ENCODE data around the gene PDLIM5. TPM values are rescaled to one million over a fixed set of nuclear protein-coding genes. Genes with fewer than 3 reads are reported as not detected.

Gene PDLIM5
- total RNA-seq, 1 donor from 2014 or later, result 311 TPM

GRCh38 chr4:94527556-94528233 lies 76.0 kb downstream of the PDLIM5 start:
- Histone ChIP-seq H3K9me3 (ENCODE audit: control insufficient read depth in 3 of 3, low read length in 3 of 3) (no peaks in the 10 kb centered on the region), H3K27ac (ENCODE audit: low read depth, low read length) (peak overlapping the region; percentile 22), H3K9ac (ENCODE audit: low read depth in 1 of 3, low read length in 3 of 3) (no peak overlapping the region), H3K36me3 (ENCODE audit: control insufficient read depth in 3 of 3, insufficient read depth in 3 of 3, low read length in 3 of 3) (peaks cover 0 to 9% (median 2%) of the 10 kb centered on the region in 3 donors), H3K4me1 (ENCODE audit: control insufficient read depth in 3 of 3, insufficient read depth in 3 of 3, low read length in 3 of 3) (peaks cover 45 to 49% (median 48%) of the 10 kb centered on the region in 3 donors), H3K4me3 (ENCODE audit: low read length in 3 of 3) (no peak overlapping the region), H3K27me3 (ENCODE audit: control insufficient read depth in 3 of 3, insufficient read depth in 3 of 3, low read length in 3 of 3) (no peaks in the 10 kb centered on the region)

- H3K4me3 ChIP-seq (ENCODE audit: low read length in 3 of 3), result peak overlapping the region in 1 of 3 donors; percentile 4
- H3K36me3 ChIP-seq (ENCODE audit: control insufficient read depth in 3 of 3, insufficient read depth in 3 of 3, low read length in 3 of 3), result peaks cover 0 to 7% (median 2%) of the 10 kb centered on the region in 3 donors
- no peak overlapping the region for H3K9ac ChIP-seq (ENCODE audit: low read depth in 1 of 3, low read length in 3 of 3)
- peak overlapping the region; percentile 28 for H3K27ac ChIP-seq (ENCODE audit: low read depth, low read length)
- H3K27me3 ChIP-seq (ENCODE audit: control insufficient read depth in 3 of 3, insufficient read depth in 3 of 3, low read length in 3 of 3), result no peaks in the 10 kb centered on the region
- peaks cover 49 to 54% (median 51%) of the 10 kb centered on the region in 3 donors for H3K4me1 ChIP-seq (ENCODE audit: control insufficient read depth in 3 of 3, insufficient read depth in 3 of 3, low read length in 3 of 3)
- no peaks in the 10 kb centered on the region for H3K9me3 ChIP-seq (ENCODE audit: control insufficient read depth in 3 of 3, low read length in 3 of 3)
Observed at GRCh38 chr4:94528792-94529451, 77.2 kb downstream of the PDLIM5 start.

- Histone ChIP-seq H3K9ac (ENCODE audit: low read depth in 1 of 3, low read length in 3 of 3) (no peak overlapping the region), H3K4me3 (ENCODE audit: low read length in 3 of 3) (no peak overlapping the region), H3K9me3 (ENCODE audit: control insufficient read depth in 3 of 3, low read length in 3 of 3) (no peaks in the 10 kb centered on the region), H3K27me3 (ENCODE audit: control insufficient read depth in 3 of 3, insufficient read depth in 3 of 3, low read length in 3 of 3) (no peaks in the 10 kb centered on the region), H3K27ac (ENCODE audit: low read depth, low read length) (peak overlapping the region; percentile 19), H3K36me3 (ENCODE audit: control insufficient read depth in 3 of 3, insufficient read depth in 3 of 3, low read length in 3 of 3) (peaks cover 0 to 7% (median 2%) of the 10 kb centered on the region in 3 donors), H3K4me1 (ENCODE audit: control insufficient read depth in 3 of 3, insufficient read depth in 3 of 3, low read length in 3 of 3) (peaks cover 54 to 59% (median 56%) of the 10 kb centered on the region in 3 donors)
Observed at GRCh38 chr4:94530073-94530472, 78.3 kb downstream of the PDLIM5 start.

GRCh38 chr4:94531991-94532789 lies 80.4 kb downstream of the PDLIM5 start:
- Histone ChIP-seq H3K4me3 (ENCODE audit: low read length in 3 of 3) (no peak overlapping the region), H3K27ac (ENCODE audit: low read depth, low read length) (peak overlapping the region; percentile 32), H3K9ac (ENCODE audit: low read depth in 1 of 3, low read length in 3 of 3) (no peak overlapping the region), H3K4me1 (ENCODE audit: control insufficient read depth in 3 of 3, insufficient read depth in 3 of 3, low read length in 3 of 3) (peaks cover 69 to 73% (median 72%) of the 10 kb centered on the region in 3 donors), H3K27me3 (ENCODE audit: control insufficient read depth in 3 of 3, insufficient read depth in 3 of 3, low read length in 3 of 3) (no peaks in the 10 kb centered on the region), H3K9me3 (ENCODE audit: control insufficient read depth in 3 of 3, low read length in 3 of 3) (no peaks in the 10 kb centered on the region), H3K36me3 (ENCODE audit: control insufficient read depth in 3 of 3, insufficient read depth in 3 of 3, low read length in 3 of 3) (peaks cover 0 to 7% (median under 1%) of the 10 kb centered on the region in 3 donors)

GRCh38 chr4:94533405-94534223 lies 81.9 kb downstream of the PDLIM5 start:
- no peak overlapping the region for H3K27ac ChIP-seq (ENCODE audit: low read depth, low read length)
- H3K4me3 ChIP-seq (ENCODE audit: low read length in 3 of 3), result no peak overlapping the region
- peaks cover 60 to 69% (median 67%) of the 10 kb centered on the region in 3 donors for H3K4me1 ChIP-seq (ENCODE audit: control insufficient read depth in 3 of 3, insufficient read depth in 3 of 3, low read length in 3 of 3)

GRCh38 chr4:94534401-94535312 lies 82.9 kb downstream of the PDLIM5 start:
- Histone ChIP-seq H3K4me3 (ENCODE audit: low read length in 3 of 3) (peak overlapping the region in 2 of 3 donors; percentile 9 to 34), H3K4me1 (ENCODE audit: control insufficient read depth in 3 of 3, insufficient read depth in 3 of 3, low read length in 3 of 3) (peaks cover 59 to 72% (median 61%) of the 10 kb centered on the region in 3 donors), H3K27me3 (ENCODE audit: control insufficient read depth in 3 of 3, insufficient read depth in 3 of 3, low read length in 3 of 3) (no peaks in the 10 kb centered on the region), H3K9me3 (ENCODE audit: control insufficient read depth in 3 of 3, low read length in 3 of 3) (no peaks in the 10 kb centered on the region), H3K36me3 (ENCODE audit: control insufficient read depth in 3 of 3, insufficient read depth in 3 of 3, low read length in 3 of 3) (no peaks in the 10 kb centered on the region), H3K9ac (ENCODE audit: low read depth in 1 of 3, low read length in 3 of 3) (peak overlapping the region in 2 of 3 donors; percentile 2 to 17), H3K27ac (ENCODE audit: low read depth, low read length) (peak overlapping the region; percentile 8)

More at GRCh38 chr4:94533405-94534223, 81.9 kb downstream of the PDLIM5 start:
- no peak overlapping the region for H3K9ac ChIP-seq (ENCODE audit: low read depth in 1 of 3, low read length in 3 of 3)
- no peaks in the 10 kb centered on the region for H3K27me3 ChIP-seq (ENCODE audit: control insufficient read depth in 3 of 3, insufficient read depth in 3 of 3, low read length in 3 of 3)
- H3K9me3 ChIP-seq (ENCODE audit: control insufficient read depth in 3 of 3, low read length in 3 of 3), result no peaks in the 10 kb centered on the region
- no peaks in the 10 kb centered on the region for H3K36me3 ChIP-seq (ENCODE audit: control insufficient read depth in 3 of 3, insufficient read depth in 3 of 3, low read length in 3 of 3)

- Histone ChIP-seq H3K27me3 (ENCODE audit: control insufficient read depth in 3 of 3, insufficient read depth in 3 of 3, low read length in 3 of 3) (no peaks in the 10 kb centered on the region), H3K4me1 (ENCODE audit: control insufficient read depth in 3 of 3, insufficient read depth in 3 of 3, low read length in 3 of 3) (peaks cover 61 to 71% (median 65%) of the 10 kb centered on the region in 3 donors), H3K4me3 (ENCODE audit: low read length in 3 of 3) (peak overlapping the region in 2 of 3 donors; percentile 6 to 14), H3K9me3 (ENCODE audit: control insufficient read depth in 3 of 3, low read length in 3 of 3) (no peaks in the 10 kb centered on the region), H3K27ac (ENCODE audit: low read depth, low read length) (peak overlapping the region; percentile 28), H3K9ac (ENCODE audit: low read depth in 1 of 3, low read length in 3 of 3) (no peak overlapping the region), H3K36me3 (ENCODE audit: control insufficient read depth in 3 of 3, insufficient read depth in 3 of 3, low read length in 3 of 3) (peaks cover 0 to 2% (median 0%) of the 10 kb centered on the region in 3 donors)
Observed at GRCh38 chr4:94536049-94536448, 84.3 kb downstream of the PDLIM5 start.

GRCh38 chr4:94536649-94537469 lies 85.1 kb downstream of the PDLIM5 start:
- peaks cover 0 to 2% (median 0%) of the 10 kb centered on the region in 3 donors for H3K36me3 ChIP-seq (ENCODE audit: control insufficient read depth in 3 of 3, insufficient read depth in 3 of 3, low read length in 3 of 3)
- no peak overlapping the region for H3K4me3 ChIP-seq (ENCODE audit: low read length in 3 of 3)
- no peaks in the 10 kb centered on the region for H3K9me3 ChIP-seq (ENCODE audit: control insufficient read depth in 3 of 3, low read length in 3 of 3)
- peak overlapping the region in 2 of 3 donors; percentile 11 to 21 for H3K9ac ChIP-seq (ENCODE audit: low read depth in 1 of 3, low read length in 3 of 3)
- peaks cover 54 to 67% (median 60%) of the 10 kb centered on the region in 3 donors for H3K4me1 ChIP-seq (ENCODE audit: control insufficient read depth in 3 of 3, insufficient read depth in 3 of 3, low read length in 3 of 3)
- peak overlapping the region; percentile 28 for H3K27ac ChIP-seq (ENCODE audit: low read depth, low read length)
- H3K27me3 ChIP-seq (ENCODE audit: control insufficient read depth in 3 of 3, insufficient read depth in 3 of 3, low read length in 3 of 3), result no peaks in the 10 kb centered on the region

All from skeletal muscle tissue (tissue), 4 donors.